Hepatocyte (in vitro differentiated cells): ENCODE measurements around the gene RNF121.

Source experiments
- EZH2 ChIP-seq: fragments of 200-600 bp; sonication (generic); IDR thresholded peaks from 2 replicates; pipeline ENCODE4 v1.6.1; 2016; ENCODE audit warnings: antibody characterized with exemption, mild to moderate bottlenecking, borderline replicate concordance
- EZH2phosphoT487 ChIP-seq: fragments of 200-600 bp; sonication (generic); IDR thresholded peaks from one replicate; pipeline ENCODE4 v1.6.1; 2018; ENCODE audit warnings: antibody characterized with exemption, mild to moderate bottlenecking, low read depth, moderate library complexity; ENCODE audit not compliant: unreplicated experiment, severe bottlenecking
- TF ChIP-seq, protein P1 (sequence below): fragments of 200-600 bp; sonication (generic); IDR thresholded peaks from 2 replicates; pipeline ENCODE4 v1.5.1; 2016; ENCODE audit warnings: antibody characterized with exemption, mild to moderate bottlenecking; ENCODE audit not compliant: poor library complexity

DNA sequence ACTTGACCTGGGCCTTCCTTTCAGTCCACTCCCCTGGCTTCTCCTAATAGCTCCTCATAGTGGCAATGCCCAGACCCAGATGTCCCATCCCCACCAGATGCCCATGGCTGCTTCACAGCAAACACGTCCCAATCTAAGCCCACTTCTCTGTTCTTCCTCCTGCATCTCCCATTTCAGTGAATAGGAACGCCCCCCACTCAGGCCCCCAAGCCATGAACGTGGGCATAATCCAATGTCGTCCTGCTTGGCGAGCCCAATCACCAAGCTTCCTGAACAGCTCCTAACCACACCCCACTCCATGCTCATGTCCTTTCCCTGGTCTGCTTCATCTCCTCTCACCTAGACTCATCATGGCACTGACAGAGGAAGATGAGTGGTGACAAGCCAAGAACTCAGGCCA is 78.7 kb downstream of the RNF121 start:
- TF ChIP-seq, protein P1, sequence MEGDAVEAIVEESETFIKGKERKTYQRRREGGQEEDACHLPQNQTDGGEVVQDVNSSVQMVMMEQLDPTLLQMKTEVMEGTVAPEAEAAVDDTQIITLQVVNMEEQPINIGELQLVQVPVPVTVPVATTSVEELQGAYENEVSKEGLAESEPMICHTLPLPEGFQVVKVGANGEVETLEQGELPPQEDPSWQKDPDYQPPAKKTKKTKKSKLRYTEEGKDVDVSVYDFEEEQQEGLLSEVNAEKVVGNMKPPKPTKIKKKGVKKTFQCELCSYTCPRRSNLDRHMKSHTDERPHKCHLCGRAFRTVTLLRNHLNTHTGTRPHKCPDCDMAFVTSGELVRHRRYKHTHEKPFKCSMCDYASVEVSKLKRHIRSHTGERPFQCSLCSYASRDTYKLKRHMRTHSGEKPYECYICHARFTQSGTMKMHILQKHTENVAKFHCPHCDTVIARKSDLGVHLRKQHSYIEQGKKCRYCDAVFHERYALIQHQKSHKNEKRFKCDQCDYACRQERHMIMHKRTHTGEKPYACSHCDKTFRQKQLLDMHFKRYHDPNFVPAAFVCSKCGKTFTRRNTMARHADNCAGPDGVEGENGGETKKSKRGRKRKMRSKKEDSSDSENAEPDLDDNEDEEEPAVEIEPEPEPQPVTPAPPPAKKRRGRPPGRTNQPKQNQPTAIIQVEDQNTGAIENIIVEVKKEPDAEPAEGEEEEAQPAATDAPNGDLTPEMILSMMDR = no peak
- TF ChIP-seq EZH2 (no peak), EZH2phosphoT487 (no peak)
